HG03135 (cell line): ENCODE data around the gene PARP1.
"Not testable (repeated sequence)": the region's sequence is repeated elsewhere in the genome, so short reads cannot be mapped to it uniquely, and the experiment has no call there.

ENCODE experiments used
- ATAC-seq: cut with Tn5 transposase; IDR thresholded peaks from one replicate; pipeline ENCODE4 v1.9.1; 2021; ENCODE audit warnings: mild to moderate bottlenecking, moderate library complexity; ENCODE audit not compliant: unreplicated experiment

Gene PARP1

GRCh38 chr1:226429858-226430715, 22.2 kb upstream of the PARP1 start:
- ATAC-seq: no peak

- ATAC-seq: no peak
Observed at GRCh38 chr1:226428791-226429461, 21.0 kb upstream of the PARP1 start.

GRCh38 chr1:226428348-226428747, 20.5 kb upstream of the PARP1 start:
- no peak for ATAC-seq

- no peak for ATAC-seq
Observed at GRCh38 chr1:226427131-226427530, 19.2 kb upstream of the PARP1 start.

- not testable (repeated sequence) for ATAC-seq
Observed at GRCh38 chr1:226426395-226426794, 18.5 kb upstream of the PARP1 start.

GRCh38 chr1:226425431-226426031, 17.6 kb upstream of the PARP1 start:
- ATAC-seq: no peak

GRCh38 chr1:226425004-226425378, 17.1 kb upstream of the PARP1 start:
- no peak for ATAC-seq

GRCh38 chr1:226424221-226425003, 16.5 kb upstream of the PARP1 start:
- no peak for ATAC-seq

GRCh38 chr1:226422478-226422877, 14.6 kb upstream of the PARP1 start:
- ATAC-seq: no peak

GRCh38 chr1:226420897-226421296, 13.0 kb upstream of the PARP1 start:
- no peak for ATAC-seq

GRCh38 chr1:226420328-226420727, 12.4 kb upstream of the PARP1 start:
- ATAC-seq: no peak

- ATAC-seq: no peak
Observed at GRCh38 chr1:226419284-226420029, 11.6 kb upstream of the PARP1 start.

- ATAC-seq: no peak
Observed at GRCh38 chr1:226417830-226418546, 10.1 kb upstream of the PARP1 start.

GRCh38 chr1:226417350-226417749, 9.5 kb upstream of the PARP1 start:
- no peak for ATAC-seq

- no peak for ATAC-seq
Observed at GRCh38 chr1:226414098-226414698, 6.3 kb upstream of the PARP1 start.

GRCh38 chr1:226411619-226412018, 3.7 kb upstream of the PARP1 start:
- ATAC-seq: no peak

- no peak for ATAC-seq
Observed at GRCh38 chr1:226410958-226411357, 3.1 kb upstream of the PARP1 start.

GRCh38 chr1:226409392-226409791, 1.5 kb upstream of the PARP1 start:
- ATAC-seq: no peak
